Keratinocyte (primary cell): ENCODE measurements around the gene ARSH.
"Not testable (repeated sequence)": the region's sequence is repeated elsewhere in the genome, so short reads cannot be mapped to it uniquely, and the experiment has no call there.

Experiments
- EZH2 ChIP-seq: IDR thresholded peaks from one replicate; pipeline ENCODE4 v1.6.1; 2012; ENCODE audit warnings: inconsistent platforms, mild to moderate bottlenecking, low read length, moderate library complexity
- TF ChIP-seq, protein P1 (sequence below), 3 experiments: IDR thresholded peaks in 1 of 3; conservative IDR thresholded peaks in 1 of 3; optimal IDR thresholded peaks in 1 of 3; 2 replicates in 2 of 3; 3 replicates in 1 of 3; pipeline versions ENCODE3 to v1.5.1; 2011; ENCODE audit warnings: low read length in 3 of 3, mild to moderate bottlenecking in 3 of 3, moderate library complexity in 2 of 3, control low read depth in 1 of 3, inconsistent platforms in 1 of 3; ENCODE audit not compliant: insufficient read depth in 2 of 3; ENCODE audit errors: extremely low read depth in 1 of 3

DNA sequence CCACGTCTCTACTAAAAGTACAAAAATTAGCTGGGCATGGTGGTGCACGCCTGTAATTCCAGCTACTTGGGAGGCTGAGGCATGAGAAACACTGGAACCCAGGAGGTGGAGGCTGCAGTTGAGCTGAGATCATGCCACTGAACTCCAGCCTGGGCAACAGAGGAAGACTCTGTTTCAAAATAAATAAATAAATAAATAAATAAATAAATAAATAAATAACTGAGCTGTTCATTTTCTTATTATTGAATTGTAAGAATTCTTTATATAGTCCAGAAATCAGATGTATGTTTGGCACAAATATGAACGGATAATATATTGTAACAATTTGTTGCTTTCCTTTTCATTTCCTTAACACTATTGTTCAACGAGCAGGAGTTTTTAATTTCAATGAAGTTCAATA is 27.7 kb upstream of the ARSH start:
- TF ChIP-seq, protein P1, sequence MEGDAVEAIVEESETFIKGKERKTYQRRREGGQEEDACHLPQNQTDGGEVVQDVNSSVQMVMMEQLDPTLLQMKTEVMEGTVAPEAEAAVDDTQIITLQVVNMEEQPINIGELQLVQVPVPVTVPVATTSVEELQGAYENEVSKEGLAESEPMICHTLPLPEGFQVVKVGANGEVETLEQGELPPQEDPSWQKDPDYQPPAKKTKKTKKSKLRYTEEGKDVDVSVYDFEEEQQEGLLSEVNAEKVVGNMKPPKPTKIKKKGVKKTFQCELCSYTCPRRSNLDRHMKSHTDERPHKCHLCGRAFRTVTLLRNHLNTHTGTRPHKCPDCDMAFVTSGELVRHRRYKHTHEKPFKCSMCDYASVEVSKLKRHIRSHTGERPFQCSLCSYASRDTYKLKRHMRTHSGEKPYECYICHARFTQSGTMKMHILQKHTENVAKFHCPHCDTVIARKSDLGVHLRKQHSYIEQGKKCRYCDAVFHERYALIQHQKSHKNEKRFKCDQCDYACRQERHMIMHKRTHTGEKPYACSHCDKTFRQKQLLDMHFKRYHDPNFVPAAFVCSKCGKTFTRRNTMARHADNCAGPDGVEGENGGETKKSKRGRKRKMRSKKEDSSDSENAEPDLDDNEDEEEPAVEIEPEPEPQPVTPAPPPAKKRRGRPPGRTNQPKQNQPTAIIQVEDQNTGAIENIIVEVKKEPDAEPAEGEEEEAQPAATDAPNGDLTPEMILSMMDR (optimal IDR thresholded peaks at IDR 0.05 in 1 of 3, IDR thresholded peaks at IDR 0.05 in 1 of 3, conservative IDR thresholded peaks at IDR 0.05 in 1 of 3; ENCODE audit: extremely low read depth in 1 of 3, insufficient read depth in 2 of 3, low read length in 3 of 3): not testable (repeated sequence)
- not testable (repeated sequence) for TF ChIP-seq EZH2
